ENCODE data around the gene NINJ2.

NINJ2 gene

DNA sequence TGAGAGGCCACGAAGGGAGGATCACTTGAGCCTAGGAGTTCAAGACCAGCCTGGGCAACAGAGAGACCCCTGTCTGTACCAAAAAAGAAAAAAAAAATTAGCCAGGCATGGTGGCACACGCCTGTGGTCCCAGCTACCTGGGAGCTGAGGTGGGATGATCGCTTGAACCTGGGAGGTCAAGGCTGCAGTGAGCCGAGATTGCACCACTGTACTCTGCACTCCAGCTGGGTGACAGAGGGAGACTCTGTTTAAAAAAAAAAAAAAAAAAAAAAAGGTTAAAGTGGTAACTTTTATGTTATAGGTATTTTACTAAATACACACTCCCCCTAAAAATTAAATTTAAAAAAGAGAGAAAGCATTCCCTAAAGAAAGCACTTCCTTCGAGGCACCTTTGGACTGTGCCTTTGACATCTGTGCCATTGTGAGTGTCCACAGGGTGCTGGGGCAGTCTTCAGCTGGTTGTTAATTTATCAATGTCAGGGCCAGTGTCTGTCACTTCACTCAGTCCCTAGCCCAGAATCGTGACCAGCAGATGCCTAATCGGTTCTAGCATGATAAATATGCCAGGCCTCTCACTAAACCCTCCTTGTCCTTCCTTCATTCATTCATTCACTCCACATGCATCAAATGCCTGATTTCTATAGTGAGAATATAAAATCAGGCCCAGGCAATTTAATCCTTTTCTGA lies 140.4 kb downstream of the NINJ2 start:
- DNase-seq: no peak

DNA sequence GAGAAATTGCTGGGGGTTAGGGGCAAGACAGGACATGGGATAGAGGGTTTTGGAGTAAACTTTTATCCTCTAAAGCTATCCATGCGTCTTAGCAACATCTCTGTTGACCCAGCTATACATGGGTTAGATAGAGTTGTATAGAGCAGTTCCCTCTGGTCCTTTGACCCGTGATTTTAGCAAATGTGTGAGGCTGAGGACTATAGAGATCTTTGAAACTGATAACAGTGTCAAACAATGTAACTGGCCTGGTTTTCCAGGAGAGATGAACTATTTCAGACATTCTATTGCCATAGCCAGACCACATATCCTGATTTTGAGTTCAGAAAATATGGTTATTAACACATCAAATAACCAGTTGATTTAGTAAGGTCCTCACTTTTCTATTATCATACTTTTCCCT lies 143.1 kb downstream of the NINJ2 start:
- no peak for DNase-seq

DNA sequence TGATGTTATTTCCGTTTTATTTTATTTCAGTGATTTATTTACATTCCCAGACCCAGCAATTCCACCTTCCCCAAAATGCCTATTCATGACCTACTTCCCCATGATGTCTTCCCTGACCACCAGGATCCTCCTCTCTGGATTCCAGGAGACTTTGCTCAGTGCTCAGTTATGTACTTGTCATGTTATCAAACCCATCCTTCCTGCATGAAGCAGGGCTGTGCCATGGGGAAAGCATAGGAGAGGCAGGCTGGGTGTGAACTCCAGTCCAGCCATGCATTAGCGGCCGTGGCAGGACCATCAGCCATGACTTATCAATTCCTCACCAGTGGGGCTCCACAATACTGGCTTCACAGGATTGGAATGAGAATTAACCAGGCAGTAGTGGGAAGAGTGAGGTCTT lies 145.7 kb downstream of the NINJ2 start:
- DNase-seq: no peak

Measured in activated CD4-positive, alpha-beta T cell treated with anti-CD3 and anti-CD28 coated beads, Interleukin-2, amount 50 U/mL, for 48 hours (primary cell).